ENCODE measurements around the gene COL6A1. TPM values are rescaled to one million over a fixed set of nuclear protein-coding genes. Genes with fewer than 3 reads are reported as not detected.

The COL6A1 gene
- total and polyA plus RNA-seq, 2 donors, result 678 to 1,050 TPM

GRCh38 chr21:46052703-46053651, 71.4 kb downstream of the COL6A1 start:
- Histone ChIP-seq H3K4me1 (ENCODE audit: insufficient read depth) (peaks cover 3% of the 10 kb centered on the region), H3K36me3 (ENCODE audit: insufficient read depth) (no peaks in the 10 kb centered on the region), H3K27ac (ENCODE audit: low read depth) (no peak overlapping the region), H3K4me3 (ENCODE audit: low read depth, low read length) (no peak overlapping the region)
- DNase-seq (ENCODE audit: extremely low spot score), result no peak
- 70% methylated on average over 31 of the region's 31 CpGs for WGBS

GRCh38 chr21:46054031-46054430, 72.5 kb downstream of the COL6A1 start:
- no peak overlapping the region for H3K4me3 ChIP-seq (ENCODE audit: low read depth, low read length)
- peaks cover 3% of the 10 kb centered on the region for H3K4me1 ChIP-seq (ENCODE audit: insufficient read depth)
- H3K36me3 ChIP-seq (ENCODE audit: insufficient read depth), result no peaks in the 10 kb centered on the region
- no peak for DNase-seq (ENCODE audit: extremely low spot score)
- H3K27ac ChIP-seq (ENCODE audit: low read depth), result no peak overlapping the region
- 83% methylated on average over 10 of the region's 10 CpGs for WGBS

GRCh38 chr21:46054451-46054881, 72.9 kb downstream of the COL6A1 start:
- WGBS, result 42% methylated on average over 12 of the region's 12 CpGs
- peaks cover 3% of the 10 kb centered on the region for H3K4me1 ChIP-seq (ENCODE audit: insufficient read depth)
- no peak overlapping the region for H3K4me3 ChIP-seq (ENCODE audit: low read depth, low read length)
- DNase-seq (ENCODE audit: extremely low spot score), result no peak
- no peaks in the 10 kb centered on the region for H3K36me3 ChIP-seq (ENCODE audit: insufficient read depth)
- peak overlapping the region; percentile 34 for H3K27ac ChIP-seq (ENCODE audit: low read depth)

Other genes starting within 250 kb of the COL6A1 start
- gene COL6A2, start 116.3 kb downstream of the COL6A1 start, total RNA-seq, result 1,109 TPM
- gene COL6A2, start 116.3 kb downstream of the COL6A1 start, polyA plus RNA-seq, result 1,471 TPM
- gene FTCD, start 173.8 kb downstream of the COL6A1 start, total RNA-seq, result 0.48 TPM
- 0.75 TPM for gene FTCD, start 173.8 kb downstream of the COL6A1 start, polyA plus RNA-seq
- gene SPATC1L, start 202.7 kb downstream of the COL6A1 start, total RNA-seq, result 3.6 TPM
- 20.4 TPM for gene SPATC1L, start 202.7 kb downstream of the COL6A1 start, polyA plus RNA-seq
- 19.3 TPM for gene LSS, start 247.0 kb downstream of the COL6A1 start, total RNA-seq
- 36.5 TPM for gene LSS, start 247.0 kb downstream of the COL6A1 start, polyA plus RNA-seq

Measured in urinary bladder (tissue), 4 donors.